Measurements from ENCODE around the gene C1orf50.
A peak's percentile ranks its signal among the peaks of the same experiment; 100 is the strongest.

The C1orf50 gene

DNA sequence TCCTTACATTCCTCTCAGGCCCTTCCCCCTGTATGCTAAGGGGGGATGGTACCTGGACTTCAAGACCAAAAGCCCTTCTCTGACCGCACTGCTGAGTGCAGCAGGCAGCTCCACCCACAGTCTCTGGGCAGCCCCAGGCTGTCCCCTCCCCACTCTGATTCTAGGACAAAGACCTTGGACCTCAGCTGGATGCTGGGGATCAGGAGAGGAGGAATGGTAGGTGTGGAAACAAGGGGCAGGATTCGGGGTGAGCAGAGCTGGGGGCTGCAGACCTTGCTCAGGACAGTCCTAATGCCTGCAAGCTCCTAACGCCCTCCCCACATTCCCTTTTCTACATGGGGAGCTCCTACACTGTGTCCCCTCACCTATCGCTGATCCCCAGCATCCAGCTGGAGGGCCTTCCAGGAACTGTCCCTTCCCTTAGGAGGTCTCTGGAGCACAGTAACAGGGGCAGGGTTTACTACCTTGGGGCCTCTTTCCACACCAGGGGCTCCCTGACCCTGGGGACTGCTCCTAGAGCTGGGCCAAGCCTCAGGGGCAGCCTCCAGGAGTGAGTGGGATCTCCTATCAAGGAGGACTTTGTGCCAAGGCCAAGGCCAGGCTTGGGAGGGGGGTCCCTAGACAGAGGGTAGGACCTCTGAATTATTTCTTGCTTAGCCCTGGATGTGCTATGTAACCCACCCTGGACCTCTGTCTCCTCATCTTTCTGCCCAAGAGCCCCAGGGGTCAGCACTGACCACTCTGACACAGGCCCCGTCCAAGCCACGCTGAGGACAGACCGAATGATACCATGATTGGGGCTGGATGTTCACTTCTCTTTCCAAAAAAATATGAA is 32.6 kb upstream of the C1orf50 start:
- Histone ChIP-seq H3K4me3 (ENCODE audit: low read length) (no peak overlapping the region), H3K4me1 (ENCODE audit: insufficient read depth, low read length) (peaks cover 6% of the 10 kb centered on the region; the same call in 1 of the 2 replicates), H3K9me3 (ENCODE audit: insufficient read depth, low read depth, low read length) (no peaks in the 10 kb centered on the region), H3K27ac (ENCODE audit: low read depth, low read length) (no peak overlapping the region), H3K9ac (ENCODE audit: low read depth, low read length) (no peak overlapping the region), H3K27me3 (ENCODE audit: insufficient read depth, low read length) (no peaks in the 10 kb centered on the region), H3K36me3 (ENCODE audit: insufficient read depth, low read length) (no peaks in the 10 kb centered on the region)
- WGBS, result 83% methylated on average over 7 of the region's 7 CpGs

DNA sequence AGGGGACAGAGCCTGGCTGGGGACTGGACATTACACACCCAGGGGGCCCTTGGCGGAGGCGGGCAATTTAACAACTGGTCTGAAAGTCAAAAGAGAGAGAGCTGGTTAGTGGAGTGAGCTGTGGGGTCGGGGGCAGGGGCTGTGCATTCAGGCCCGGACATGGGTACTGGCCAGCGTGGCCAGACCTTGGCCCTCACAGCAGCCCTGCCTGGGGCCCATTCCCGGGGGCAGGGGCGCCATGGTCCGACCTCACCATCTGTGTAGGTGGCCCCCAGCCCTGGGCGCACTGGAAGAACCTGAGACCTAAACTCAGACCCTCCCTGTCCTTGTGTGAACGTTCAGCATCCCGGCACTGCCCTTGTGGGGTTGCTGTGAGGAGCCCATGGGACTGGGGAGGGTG is 32.0 kb upstream of the C1orf50 start:
- Histone ChIP-seq H3K9me3 (ENCODE audit: insufficient read depth, low read depth, low read length) (no peaks in the 10 kb centered on the region), H3K9ac (ENCODE audit: low read depth, low read length) (no peak overlapping the region), H3K36me3 (ENCODE audit: insufficient read depth, low read length) (no peaks in the 10 kb centered on the region), H3K27me3 (ENCODE audit: insufficient read depth, low read length) (no peaks in the 10 kb centered on the region), H3K27ac (ENCODE audit: low read depth, low read length) (no peak overlapping the region), H3K4me3 (ENCODE audit: low read length) (no peak overlapping the region), H3K4me1 (ENCODE audit: insufficient read depth, low read length) (peaks cover 12% of the 10 kb centered on the region; the same call in 1 of the 2 replicates)
- 93% methylated on average over 11 of the region's 11 CpGs for WGBS

DNA sequence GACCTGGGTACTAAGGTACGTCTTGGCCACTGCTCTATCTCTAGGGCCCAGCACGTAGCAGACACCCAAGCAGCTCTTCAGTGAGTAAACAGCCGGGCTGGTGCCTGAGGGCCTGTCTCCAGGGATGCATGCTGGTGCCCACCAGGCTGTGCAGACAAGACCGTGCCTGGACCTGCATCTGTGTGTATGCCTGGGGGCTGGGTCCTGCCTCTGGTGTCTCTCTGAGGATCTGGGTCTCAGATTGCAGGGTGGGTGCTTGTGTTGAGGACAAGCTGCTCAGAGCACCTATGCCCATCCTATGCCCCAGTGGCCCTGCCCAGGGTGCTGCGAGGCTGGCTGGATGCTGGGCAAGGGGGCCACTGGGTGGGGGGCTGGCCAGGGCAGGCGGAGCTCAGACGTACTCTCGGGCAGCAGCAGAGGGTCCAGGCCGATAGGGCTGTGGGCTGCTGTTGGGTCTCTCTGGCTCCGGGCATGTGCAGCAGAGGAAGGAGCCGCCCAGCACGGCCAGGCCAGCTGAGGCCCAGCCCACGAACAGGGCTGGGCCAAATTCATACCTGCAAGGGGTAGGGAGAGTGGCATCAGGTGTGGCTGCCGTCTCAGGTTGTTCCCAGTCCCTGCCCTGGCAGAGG is 31.5 kb upstream of the C1orf50 start:
- no peaks in the 10 kb centered on the region for H3K36me3 ChIP-seq (ENCODE audit: insufficient read depth, low read length)
- H3K4me3 ChIP-seq (ENCODE audit: low read length), result no peak overlapping the region
- no peaks in the 10 kb centered on the region for H3K27me3 ChIP-seq (ENCODE audit: insufficient read depth, low read length)
- 91% methylated on average over 14 of the region's 14 CpGs for WGBS
- no peak overlapping the region for H3K9ac ChIP-seq (ENCODE audit: low read depth, low read length)
- H3K4me1 ChIP-seq (ENCODE audit: insufficient read depth, low read length), result peaks cover 16% of the 10 kb centered on the region
- H3K9me3 ChIP-seq (ENCODE audit: insufficient read depth, low read depth, low read length), result no peaks in the 10 kb centered on the region
- no peak overlapping the region for H3K27ac ChIP-seq (ENCODE audit: low read depth, low read length)

DNA sequence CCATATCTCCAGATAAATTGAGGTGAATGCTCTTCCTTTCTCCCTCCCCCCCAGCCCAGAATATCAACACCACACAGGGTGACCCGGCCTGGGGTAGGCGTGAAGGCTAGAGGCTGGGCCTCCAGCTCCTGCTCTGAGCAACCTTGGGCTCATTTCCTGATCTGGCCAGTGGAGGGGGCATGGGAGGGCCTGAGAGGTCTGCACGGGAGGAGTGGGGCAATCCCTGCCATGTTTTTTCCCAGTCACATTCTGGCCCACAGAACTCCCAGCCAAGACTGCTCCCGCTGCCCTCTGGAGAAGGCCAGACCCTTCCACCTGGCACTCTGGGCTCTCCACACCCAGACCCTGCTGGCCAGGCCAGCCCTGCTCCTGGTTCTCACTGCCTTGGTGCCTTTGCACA is 30.9 kb upstream of the C1orf50 start:
- Histone ChIP-seq H3K9me3 (ENCODE audit: insufficient read depth, low read depth, low read length) (no peaks in the 10 kb centered on the region), H3K27me3 (ENCODE audit: insufficient read depth, low read length) (no peaks in the 10 kb centered on the region), H3K27ac (ENCODE audit: low read depth, low read length) (no peak overlapping the region), H3K9ac (ENCODE audit: low read depth, low read length) (no peak overlapping the region), H3K36me3 (ENCODE audit: insufficient read depth, low read length) (no peaks in the 10 kb centered on the region), H3K4me3 (ENCODE audit: low read length) (no peak overlapping the region), H3K4me1 (ENCODE audit: insufficient read depth, low read length) (peaks cover 21% of the 10 kb centered on the region)
- WGBS, result 77% methylated on average over 4 of the region's 4 CpGs

DNA sequence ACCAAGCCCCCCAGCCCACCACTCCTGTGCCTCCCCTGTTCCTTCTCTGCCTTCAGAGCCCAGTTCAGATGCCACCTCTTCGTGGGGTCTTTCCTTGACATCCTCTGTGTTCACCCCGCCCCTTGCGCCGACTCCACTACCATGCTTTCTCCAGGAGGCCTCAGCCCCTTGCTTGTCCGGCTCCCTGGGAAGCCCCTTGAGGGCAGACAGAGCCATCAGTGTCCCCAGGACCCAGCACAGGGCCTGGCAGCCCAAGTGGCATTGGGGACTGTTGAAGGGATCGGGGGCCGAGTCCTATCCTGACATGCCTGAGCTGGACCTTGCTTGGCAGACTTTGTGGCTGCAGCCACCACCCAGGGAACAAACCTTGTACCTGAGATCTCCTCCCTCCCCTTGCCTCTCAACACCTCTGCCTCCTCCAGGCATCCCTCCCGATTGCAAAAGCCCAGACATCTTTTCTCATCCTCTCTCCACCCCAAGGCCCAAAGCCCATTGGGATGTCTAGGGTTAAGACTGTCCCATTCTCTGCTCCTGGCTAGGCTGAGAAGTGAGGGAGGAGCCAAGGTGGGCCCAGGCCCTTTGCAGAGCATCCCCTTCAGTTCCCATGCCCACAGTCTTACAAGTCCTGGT is 30.4 kb upstream of the C1orf50 start:
- no peak overlapping the region for H3K9ac ChIP-seq (ENCODE audit: low read depth, low read length)
- 83% methylated on average over 8 of the region's 8 CpGs for WGBS

DNA sequence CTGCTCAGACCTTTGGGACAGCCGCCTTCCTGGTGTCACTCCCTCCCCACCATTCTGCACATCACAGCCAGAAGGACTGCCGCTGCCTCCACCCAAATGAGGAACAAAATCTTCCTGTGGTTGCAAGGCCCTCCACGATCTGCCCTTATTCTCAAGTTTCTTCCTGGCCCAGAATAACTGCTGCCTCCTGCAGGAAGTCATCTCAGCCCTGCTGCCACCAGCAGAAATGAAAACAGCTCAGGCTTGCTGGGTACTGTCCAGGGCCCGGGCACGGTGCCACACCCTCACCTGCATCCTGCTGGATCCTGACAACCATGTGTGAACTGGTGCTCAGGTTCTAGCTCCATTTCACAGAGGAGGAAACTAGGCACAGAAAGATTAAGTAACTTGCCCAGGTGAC is 29.8 kb upstream of the C1orf50 start:
- 90% methylated on average over 5 of the region's 5 CpGs for WGBS
- Histone ChIP-seq H3K4me1 (ENCODE audit: insufficient read depth, low read length) (peaks cover 29% of the 10 kb centered on the region), H3K27ac (ENCODE audit: low read depth, low read length) (no peak overlapping the region), H3K36me3 (ENCODE audit: insufficient read depth, low read length) (no peaks in the 10 kb centered on the region), H3K4me3 (ENCODE audit: low read length) (no peak overlapping the region), H3K9ac (ENCODE audit: low read depth, low read length) (no peak overlapping the region), H3K27me3 (ENCODE audit: insufficient read depth, low read length) (no peaks in the 10 kb centered on the region), H3K9me3 (ENCODE audit: insufficient read depth, low read depth, low read length) (no peaks in the 10 kb centered on the region)

More for the DNA sequence above, 30.4 kb upstream of the C1orf50 start:
- Histone ChIP-seq H3K9me3 (ENCODE audit: insufficient read depth, low read depth, low read length) (no peaks in the 10 kb centered on the region), H3K4me3 (ENCODE audit: low read length) (no peak overlapping the region), H3K36me3 (ENCODE audit: insufficient read depth, low read length) (no peaks in the 10 kb centered on the region), H3K27ac (ENCODE audit: low read depth, low read length) (no peak overlapping the region), H3K27me3 (ENCODE audit: insufficient read depth, low read length) (no peaks in the 10 kb centered on the region), H3K4me1 (ENCODE audit: insufficient read depth, low read length) (peaks cover 26% of the 10 kb centered on the region)

DNA sequence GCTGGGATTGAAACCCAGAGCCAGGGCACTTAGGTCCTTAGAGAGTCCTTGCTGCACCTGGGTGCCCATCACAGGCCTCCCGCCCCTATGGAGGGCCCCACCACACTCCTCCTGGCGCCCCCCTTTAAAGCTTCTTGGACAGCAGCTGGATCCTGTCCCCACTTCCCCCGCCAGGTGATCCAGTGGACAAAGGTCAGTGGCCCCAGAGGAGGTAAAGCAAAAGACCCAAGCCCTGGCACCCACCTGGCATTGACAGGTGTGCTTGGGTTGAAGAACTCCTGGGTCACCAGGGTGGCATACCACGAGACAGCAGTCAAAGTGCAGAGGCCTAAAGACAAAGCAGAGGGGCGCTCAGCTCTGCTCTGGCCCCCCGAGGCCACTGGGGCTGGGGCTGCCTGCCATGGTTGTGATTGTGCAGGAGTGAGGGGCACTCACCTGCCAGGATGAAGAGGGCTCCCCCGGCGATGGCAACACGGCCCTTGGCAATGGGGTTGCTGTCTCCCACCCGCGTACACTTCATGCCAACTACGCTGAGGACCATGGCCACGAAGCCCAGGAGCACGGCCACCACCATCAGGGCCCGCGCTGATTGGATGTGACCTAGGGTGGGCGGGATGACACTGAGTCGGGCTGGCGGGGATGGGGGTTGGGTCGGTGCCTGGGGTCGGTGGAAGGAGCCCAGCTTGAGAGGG is 28.9 kb upstream of the C1orf50 start:
- Histone ChIP-seq H3K9me3 (ENCODE audit: insufficient read depth, low read depth, low read length) (no peaks in the 10 kb centered on the region), H3K27ac (ENCODE audit: low read depth, low read length) (no peak overlapping the region), H3K27me3 (ENCODE audit: insufficient read depth, low read length) (no peaks in the 10 kb centered on the region), H3K9ac (ENCODE audit: low read depth, low read length) (no peak overlapping the region), H3K36me3 (ENCODE audit: insufficient read depth, low read length) (no peaks in the 10 kb centered on the region), H3K4me1 (ENCODE audit: insufficient read depth, low read length) (peaks cover 31% of the 10 kb centered on the region), H3K4me3 (ENCODE audit: low read length) (no peak overlapping the region)
- 87% methylated on average over 21 of the region's 21 CpGs for WGBS

DNA sequence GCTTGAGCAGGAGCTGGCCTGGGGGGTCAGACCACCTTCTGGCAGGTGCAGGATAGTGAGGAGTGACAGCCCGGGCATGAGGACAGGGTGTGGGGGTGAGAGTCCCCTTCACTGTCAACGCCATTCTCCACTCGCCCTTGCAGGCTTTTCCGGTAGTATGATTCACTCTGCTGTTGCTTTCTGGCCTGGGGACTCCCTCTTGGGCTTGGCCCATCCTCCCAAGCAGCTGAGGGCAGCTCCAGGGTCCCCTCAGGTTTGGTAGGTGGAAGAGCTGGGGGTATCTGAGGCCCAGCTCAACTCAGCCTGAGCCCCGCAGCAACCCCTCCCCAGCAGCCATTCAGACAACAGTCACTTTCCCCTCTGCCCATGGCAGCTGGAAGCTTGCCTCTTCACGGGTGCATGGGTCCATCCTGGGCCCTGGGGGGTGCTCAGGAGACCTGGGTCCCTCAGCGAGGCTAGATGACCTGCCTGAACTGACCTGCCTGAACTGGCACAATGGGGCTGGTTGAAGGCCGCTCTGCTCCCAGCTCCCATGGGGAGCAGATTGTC is 28.3 kb upstream of the C1orf50 start:
- peaks cover 36% of the 10 kb centered on the region for H3K4me1 ChIP-seq (ENCODE audit: insufficient read depth, low read length)

DNA sequence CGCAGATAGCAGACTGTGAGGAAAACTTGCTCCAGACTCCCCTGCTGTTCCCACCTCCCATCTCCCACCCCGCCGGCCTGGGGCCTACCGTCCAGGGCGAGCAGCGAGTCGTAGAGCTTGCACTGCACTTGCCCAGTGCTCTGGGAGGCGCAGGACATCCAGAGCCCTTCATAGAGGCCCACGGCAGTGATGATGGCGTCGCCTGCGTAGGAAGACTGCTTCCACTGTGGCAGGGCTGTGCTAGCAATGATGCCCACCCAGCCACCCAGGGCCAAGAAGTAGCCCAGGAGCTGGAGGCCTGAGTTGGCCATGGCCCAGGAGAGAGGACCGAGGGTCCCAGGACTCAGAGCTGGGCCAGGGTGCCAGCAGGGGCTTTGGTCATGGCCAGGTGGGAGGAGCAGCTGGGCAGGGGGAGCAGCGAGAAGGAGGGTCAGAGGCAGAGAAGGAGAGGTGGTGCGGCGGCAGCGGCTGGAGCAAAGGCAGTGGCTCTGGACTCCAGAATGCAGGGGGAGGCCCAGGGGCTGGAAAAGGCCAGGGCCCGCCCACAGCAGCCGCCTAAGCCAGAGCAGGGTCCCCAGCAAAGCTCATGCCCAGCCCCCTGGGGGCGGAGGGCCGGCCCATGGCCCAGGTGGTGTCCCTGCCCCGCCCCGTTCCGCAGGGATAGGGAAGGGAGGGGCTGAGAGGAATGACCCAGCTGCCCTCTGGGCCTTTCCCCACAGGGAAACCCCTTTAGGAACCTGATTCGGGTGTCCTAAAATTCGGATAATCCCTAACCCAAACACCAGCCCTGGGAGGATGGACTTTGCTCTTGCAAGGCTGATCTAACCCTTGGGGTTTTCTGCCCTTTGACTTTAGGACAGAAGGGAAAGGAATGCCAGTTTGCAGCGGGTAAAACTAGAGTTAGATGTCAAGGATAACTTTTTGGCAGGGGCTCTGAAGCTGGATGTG is 27.0 kb upstream of the C1orf50 start, which contains the start of gene CLDN19:
Gene CLDN19, minus strand, starts transcription at position 484 of the 948 bp plus-strand sequence. Its CDS starts 173 bp downstream, at position 311.
- H3K4me1 ChIP-seq (ENCODE audit: insufficient read depth, low read length), result peaks cover 36% of the 10 kb centered on the region
- 33% methylated on average over 27 of the region's 27 CpGs for WGBS
- no peaks in the 10 kb centered on the region for H3K27me3 ChIP-seq (ENCODE audit: insufficient read depth, low read length)
- H3K9me3 ChIP-seq (ENCODE audit: insufficient read depth, low read depth, low read length), result no peaks in the 10 kb centered on the region
- peak within 1 kb of the TSS; percentile 59; the same call in 1 of the 2 replicates for H3K27ac ChIP-seq (ENCODE audit: low read depth, low read length)
- peak within 1 kb of the TSS; percentile 2; the same call in 1 of the 2 replicates for H3K9ac ChIP-seq (ENCODE audit: low read depth, low read length)
- H3K36me3 ChIP-seq (ENCODE audit: insufficient read depth, low read length), result no peaks in the 10 kb centered on the region
- peak within 1 kb of the TSS; percentile 43 for H3K4me3 ChIP-seq (ENCODE audit: low read length)

More for the DNA sequence above, 28.3 kb upstream of the C1orf50 start:
- Histone ChIP-seq H3K9ac (ENCODE audit: low read depth, low read length) (no peak overlapping the region), H3K27me3 (ENCODE audit: insufficient read depth, low read length) (no peaks in the 10 kb centered on the region), H3K9me3 (ENCODE audit: insufficient read depth, low read depth, low read length) (no peaks in the 10 kb centered on the region), H3K4me3 (ENCODE audit: low read length) (no peak overlapping the region), H3K27ac (ENCODE audit: low read depth, low read length) (no peak overlapping the region), H3K36me3 (ENCODE audit: insufficient read depth, low read length) (no peaks in the 10 kb centered on the region)
- WGBS, result 87% methylated on average over 8 of the region's 8 CpGs

All from HUES64 (cell line).